ENCODE measurements around the gene NFATC3. TPM values are rescaled to one million over a fixed set of nuclear protein-coding genes. Genes with fewer than 3 reads are reported as not detected.
"Not testable (repeated sequence)": the region's sequence is repeated elsewhere in the genome, so short reads cannot be mapped to it uniquely, and the experiment has no call there.

Gene NFATC3
- total and polyA plus RNA-seq, 7 donors = 4.8 to 52.2 (median 42.8) TPM

GRCh38 chr16:68117884-68118283 is 32.7 kb downstream of the NFATC3 start:
- no peaks in the 10 kb centered on the region for H3K9me3 ChIP-seq
- WGBS, 2 donors = 82 to 89% methylated on average over 3 of the region's 3 CpGs
- H3K36me3 ChIP-seq = peaks cover 0 to 5% (median 0%) of the 10 kb centered on the region in 4 donors
- H3K27ac ChIP-seq = no peak overlapping the region
- H3K27me3 ChIP-seq = no peaks in the 10 kb centered on the region
- TF ChIP-seq CTCF (IDR thresholded peaks at IDR 0.05) = no peak
- TF ChIP-seq POLR2AphosphoS5 (IDR thresholded peaks at IDR 0.05) = no peak
- peaks cover 0 to 11% (median 0%) of the 10 kb centered on the region in 4 donors for H3K4me1 ChIP-seq
- DNase-seq = no peak
- intact Hi-C loops (cut with DNase I) = no loop called here
- H3K4me3 ChIP-seq = no peak overlapping the region

GRCh38 chr16:68118954-68119353 is 33.8 kb downstream of the NFATC3 start:
- H3K4me3 ChIP-seq; H3K9me3 ChIP-seq; DNase-seq; H3K27me3 ChIP-seq; H3K27ac ChIP-seq; intact Hi-C loops (cut with DNase I); H3K36me3 ChIP-seq: not testable (repeated sequence)
- 76 to 95% methylated on average over 13 of the region's 13 CpGs for WGBS, 2 donors
- H3K4me1 ChIP-seq = peaks cover 0 to 11% (median 0%) of the 10 kb centered on the region in 4 donors

GRCh38 chr16:68120496-68120895 is 35.3 kb downstream of the NFATC3 start:
- WGBS, 2 donors = 93% methylated on average over 5 of the region's 5 CpGs
- intact Hi-C loops (cut with DNase I); DNase-seq; H3K27ac ChIP-seq; H3K4me3 ChIP-seq; H3K27me3 ChIP-seq; H3K9me3 ChIP-seq; H3K36me3 ChIP-seq: not testable (repeated sequence)
- peaks cover 0 to 11% (median 0%) of the 10 kb centered on the region in 4 donors for H3K4me1 ChIP-seq

GRCh38 chr16:68126395-68126794 is 41.2 kb downstream of the NFATC3 start:
- Histone ChIP-seq H3K27ac (no peak overlapping the region), H3K36me3 (peaks cover 0 to 16% (median 0%) of the 10 kb centered on the region in 4 donors), H3K27me3 (no peaks in the 10 kb centered on the region), H3K9me3 (no peaks in the 10 kb centered on the region), H3K4me1 (peaks cover 0 to 9% (median 4%) of the 10 kb centered on the region in 4 donors), H3K4me3 (no peak overlapping the region)
- TF ChIP-seq POLR2A (IDR thresholded peaks at IDR 0.05) = no peak
- no peak for TF ChIP-seq EP300 (IDR thresholded peaks at IDR 0.05)
- no peak for TF ChIP-seq CTCF (IDR thresholded peaks at IDR 0.05)
- no peak for TF ChIP-seq POLR2AphosphoS5 (IDR thresholded peaks at IDR 0.05)
- 88% methylated on average over 2 of the region's 2 CpGs for WGBS, 2 donors
- intact Hi-C loops (cut with DNase I) = no loop called here
- DNase-seq = no peak

GRCh38 chr16:68128577-68129305 is 43.6 kb downstream of the NFATC3 start:
- H3K27me3 ChIP-seq = no peaks in the 10 kb centered on the region
- H3K36me3 ChIP-seq = peaks cover 0 to 11% (median 0%) of the 10 kb centered on the region in 4 donors
- peaks cover 0 to 16% (median 12%) of the 10 kb centered on the region in 4 donors for H3K4me1 ChIP-seq
- no peaks in the 10 kb centered on the region for H3K9me3 ChIP-seq
- 78 to 82% methylated on average over 6 of the region's 6 CpGs for WGBS, 2 donors
- TF ChIP-seq CTCF (IDR thresholded peaks at IDR 0.05) (no peak), POLR2AphosphoS5 (IDR thresholded peaks at IDR 0.05) (no peak), EP300 (IDR thresholded peaks at IDR 0.05) (no peak)
- no peak for DNase-seq
- H3K27ac ChIP-seq = no peak overlapping the region
- no peak overlapping the region for H3K4me3 ChIP-seq
- intact Hi-C loops (cut with DNase I) = no loop called here

GRCh38 chr16:68130520-68130919 is 45.4 kb downstream of the NFATC3 start:
- intact Hi-C loops (cut with DNase I) = no loop called here
- DNase-seq = no peak
- H3K4me3 ChIP-seq = no peak overlapping the region
- WGBS, 2 donors = 80 to 92% methylated on average over 3 of the region's 3 CpGs
- peaks cover 0 to 16% (median 12%) of the 10 kb centered on the region in 4 donors for H3K4me1 ChIP-seq
- peaks cover 0 to 11% (median 0%) of the 10 kb centered on the region in 4 donors for H3K36me3 ChIP-seq
- H3K9me3 ChIP-seq = no peaks in the 10 kb centered on the region
- H3K27me3 ChIP-seq = no peaks in the 10 kb centered on the region
- TF ChIP-seq EP300 (IDR thresholded peaks at IDR 0.05) = no peak
- TF ChIP-seq POLR2AphosphoS5 (IDR thresholded peaks at IDR 0.05) = no peak
- no peak for TF ChIP-seq CTCF (IDR thresholded peaks at IDR 0.05)
- TF ChIP-seq POLR2A (IDR thresholded peaks at IDR 0.05) = no peak
- no peak overlapping the region for H3K27ac ChIP-seq

Measured in sigmoid colon (tissue), 7 donors.